ENCODE data around the gene SLC27A5. TPM values are rescaled to one million over a fixed set of nuclear protein-coding genes. Genes with fewer than 3 reads are reported as not detected.
A peak's percentile ranks its signal among the peaks of the same experiment; 100 is the strongest.

The SLC27A5 gene
- total and polyA plus RNA-seq, 2 of the 13 experiments (the other 11 are each of a cell fraction or from before 2014, with no cell fraction given): 30.3 to 40.2 TPM

- no peak for TF ChIP-seq ZNF720 (CRISPR knock-in tag; IDR thresholded peaks at IDR 0.05)
- peak; percentile 31; the same call in 1 of the 2 replicates for TF ChIP-seq CCDC6 (CRISPR knock-in tag; IDR thresholded peaks at IDR 0.05)
- no peak for TF ChIP-seq SATB2 (CRISPR knock-in tag; IDR thresholded peaks at IDR 0.05)
- TF ChIP-seq ZBTB40 (IDR thresholded peaks at IDR 0.05): peak; percentile 46
- no peak; the same call in 1 of the 2 replicates for TF ChIP-seq ZBTB40 (CRISPR knock-in tag; IDR thresholded peaks at IDR 0.05)
- TF ChIP-seq GLMP (CRISPR knock-in tag; IDR thresholded peaks at IDR 0.05; ENCODE audit: borderline replicate concordance): no peak
- TF ChIP-seq GATAD2A (CRISPR knock-in tag; IDR thresholded peaks at IDR 0.05): no peak
- TF ChIP-seq ATM (IDR thresholded peaks at IDR 0.05; ENCODE audit: borderline replicate concordance): no peak
- TF ChIP-seq SMAD9 (CRISPR knock-in tag; IDR thresholded peaks at IDR 0.05): no peak
- no peak for TF ChIP-seq ZNF44 (CRISPR knock-in tag; IDR thresholded peaks at IDR 0.05)
- no peak for TF ChIP-seq HNF1A (IDR thresholded peaks at IDR 0.05; ENCODE audit: low read depth)
- peak; percentile 23; the same call in 1 of the 2 replicates for TF ChIP-seq HNF1A (CRISPR knock-in tag; IDR thresholded peaks at IDR 0.05; ENCODE audit: borderline replicate concordance)
These were observed 47.0 kb upstream of the SLC27A5 start (continued) for GRCh38 chr19:58558623-58559274.

Measured in HepG2 (cell line).